ENCODE results near the gene PIEZO2. TPM values are rescaled to one million over a fixed set of nuclear protein-coding genes. Genes with fewer than 3 reads are reported as not detected.
"Not testable (repeated sequence)": the region's sequence is repeated elsewhere in the genome, so short reads cannot be mapped to it uniquely, and the experiment has no call there.

Gene PIEZO2
- total RNA-seq, 1 donor from 2014 or later, result 41.2 TPM

DNA sequence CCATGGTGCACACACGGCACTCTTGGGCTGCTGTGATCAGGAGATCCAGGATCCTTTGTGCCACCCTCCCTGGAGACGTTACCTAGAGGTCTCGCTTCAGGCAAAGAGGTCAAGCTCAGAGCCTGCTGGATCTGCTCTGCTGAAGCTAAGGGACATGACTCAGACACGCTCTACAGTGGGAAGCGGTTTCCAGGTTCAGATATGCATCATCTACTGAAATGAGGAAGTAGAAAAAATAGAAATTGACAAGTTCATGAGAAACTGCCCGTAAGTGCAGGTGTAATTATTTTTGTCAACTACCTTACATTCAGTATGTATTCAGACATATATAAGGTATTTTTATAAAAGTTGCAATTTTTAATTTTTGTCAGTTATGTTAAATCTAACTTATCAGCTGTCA is 520.3 kb downstream of the PIEZO2 start:
- H3K27me3 ChIP-seq (ENCODE audit: control insufficient read depth in 3 of 3, insufficient read depth in 3 of 3, low read length in 3 of 3); H3K27ac ChIP-seq (ENCODE audit: low read depth, low read length); H3K36me3 ChIP-seq (ENCODE audit: control insufficient read depth in 3 of 3, insufficient read depth in 3 of 3, low read length in 3 of 3); H3K9ac ChIP-seq (ENCODE audit: low read depth in 1 of 3, low read length in 3 of 3); H3K4me1 ChIP-seq (ENCODE audit: control insufficient read depth in 3 of 3, insufficient read depth in 3 of 3, low read length in 3 of 3); H3K9me3 ChIP-seq (ENCODE audit: control insufficient read depth in 3 of 3, low read length in 3 of 3); H3K4me3 ChIP-seq (ENCODE audit: low read length in 3 of 3): not testable (repeated sequence)

- not testable (repeated sequence) for H3K4me1 ChIP-seq (ENCODE audit: control insufficient read depth in 3 of 3, insufficient read depth in 3 of 3, low read length in 3 of 3); H3K4me3 ChIP-seq (ENCODE audit: low read length in 3 of 3); H3K36me3 ChIP-seq (ENCODE audit: control insufficient read depth in 3 of 3, insufficient read depth in 3 of 3, low read length in 3 of 3); H3K9me3 ChIP-seq (ENCODE audit: control insufficient read depth in 3 of 3, low read length in 3 of 3); H3K27me3 ChIP-seq (ENCODE audit: control insufficient read depth in 3 of 3, insufficient read depth in 3 of 3, low read length in 3 of 3); H3K9ac ChIP-seq (ENCODE audit: low read depth in 1 of 3, low read length in 3 of 3); H3K27ac ChIP-seq (ENCODE audit: low read depth, low read length)
Measured at GRCh38 chr18:10626606-10627213, 522.7 kb downstream of the PIEZO2 start.

DNA sequence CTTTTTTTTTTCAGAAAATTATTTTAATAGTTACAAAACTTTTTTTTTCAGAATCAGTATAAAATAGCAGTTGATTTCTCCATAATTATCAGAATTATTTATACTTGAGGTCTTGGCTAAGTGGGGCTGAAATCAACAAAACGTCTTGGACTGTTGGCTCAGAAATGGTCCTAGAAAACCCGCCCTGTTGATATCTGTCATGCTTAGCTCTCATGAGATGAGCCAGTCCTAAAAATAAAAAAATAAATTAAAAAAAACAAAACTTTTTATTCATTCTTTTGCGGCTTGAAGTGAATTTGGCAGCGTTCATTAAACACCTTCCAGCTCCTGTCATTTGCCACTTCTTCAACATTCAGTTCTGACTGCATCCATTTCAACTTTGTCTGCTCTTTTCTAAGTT is 525.8 kb downstream of the PIEZO2 start:
- H3K36me3 ChIP-seq (ENCODE audit: control insufficient read depth in 3 of 3, insufficient read depth in 3 of 3, low read length in 3 of 3); H3K4me1 ChIP-seq (ENCODE audit: control insufficient read depth in 3 of 3, insufficient read depth in 3 of 3, low read length in 3 of 3); H3K9me3 ChIP-seq (ENCODE audit: control insufficient read depth in 3 of 3, low read length in 3 of 3); H3K27me3 ChIP-seq (ENCODE audit: control insufficient read depth in 3 of 3, insufficient read depth in 3 of 3, low read length in 3 of 3); H3K4me3 ChIP-seq (ENCODE audit: low read length in 3 of 3); H3K27ac ChIP-seq (ENCODE audit: low read depth, low read length); H3K9ac ChIP-seq (ENCODE audit: low read depth in 1 of 3, low read length in 3 of 3): not testable (repeated sequence)

GRCh38 chr18:10622982-10623381 is 526.4 kb downstream of the PIEZO2 start:
- H3K9ac ChIP-seq (ENCODE audit: low read depth in 1 of 3, low read length in 3 of 3); H3K27ac ChIP-seq (ENCODE audit: low read depth, low read length); H3K36me3 ChIP-seq (ENCODE audit: control insufficient read depth in 3 of 3, insufficient read depth in 3 of 3, low read length in 3 of 3); H3K9me3 ChIP-seq (ENCODE audit: control insufficient read depth in 3 of 3, low read length in 3 of 3); H3K27me3 ChIP-seq (ENCODE audit: control insufficient read depth in 3 of 3, insufficient read depth in 3 of 3, low read length in 3 of 3); H3K4me1 ChIP-seq (ENCODE audit: control insufficient read depth in 3 of 3, insufficient read depth in 3 of 3, low read length in 3 of 3); H3K4me3 ChIP-seq (ENCODE audit: low read length in 3 of 3): not testable (repeated sequence)

DNA sequence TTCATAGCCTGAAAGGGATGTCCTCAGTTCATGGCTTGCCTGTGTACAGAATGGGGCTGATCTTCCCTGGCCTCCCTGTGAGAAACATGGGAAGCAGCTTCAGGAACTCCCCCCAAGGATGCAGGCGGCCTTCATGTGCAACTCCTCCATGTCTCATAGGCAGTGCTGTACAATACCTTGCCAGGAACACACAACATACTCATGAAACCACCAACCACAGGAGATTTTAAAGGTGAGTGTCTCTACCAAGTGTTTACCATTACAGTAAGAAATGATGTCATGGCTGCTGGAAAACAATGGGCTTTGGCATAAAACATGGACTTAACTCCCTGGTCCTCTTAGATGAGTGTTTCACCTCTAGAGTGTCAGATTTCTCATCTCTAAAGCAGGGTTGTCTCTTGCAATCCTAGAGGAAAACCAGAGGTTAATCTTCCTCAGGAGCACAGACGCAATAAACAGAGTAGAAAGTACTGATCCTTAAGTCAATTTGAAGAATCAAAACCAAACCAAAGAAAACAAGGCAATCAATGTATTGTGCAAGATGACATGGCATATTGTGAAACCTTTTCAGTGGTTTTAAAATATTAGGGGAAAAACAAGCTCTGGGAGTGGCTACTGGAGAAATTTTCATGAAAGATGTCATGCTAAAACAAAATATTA is 528.6 kb downstream of the PIEZO2 start:
- not testable (repeated sequence) for H3K9ac ChIP-seq (ENCODE audit: low read depth in 1 of 3, low read length in 3 of 3); H3K27ac ChIP-seq (ENCODE audit: low read depth, low read length); H3K9me3 ChIP-seq (ENCODE audit: control insufficient read depth in 3 of 3, low read length in 3 of 3); H3K27me3 ChIP-seq (ENCODE audit: control insufficient read depth in 3 of 3, insufficient read depth in 3 of 3, low read length in 3 of 3); H3K4me3 ChIP-seq (ENCODE audit: low read length in 3 of 3); H3K36me3 ChIP-seq (ENCODE audit: control insufficient read depth in 3 of 3, insufficient read depth in 3 of 3, low read length in 3 of 3); H3K4me1 ChIP-seq (ENCODE audit: control insufficient read depth in 3 of 3, insufficient read depth in 3 of 3, low read length in 3 of 3)

Small RNA genes lying within 50 kb of the gene (small RNA-seq; reads per million reads assigned to genes)
- gene AP001180.3 (not detected), gene AP001180.5 (not detected), gene MIR6788 (not detected)
